GM10266 (cell line): Measurements from ENCODE around the gene AURKA.

Experiments
- DNase-seq: peaks from one replicate; pipeline ENCODE4 v3.0.0; 2012; ENCODE audit errors: extremely low spot score
- CTCF ChIP-seq: IDR thresholded peaks from 2 replicates; pipeline ENCODE4 v1.5.1; 2012; ENCODE audit warnings: mild to moderate bottlenecking, low read depth; ENCODE audit not compliant: control insufficient read depth, insufficient read depth; ENCODE audit errors: missing control alignments

Gene AURKA

GRCh38 chr20:56433221-56433879, 41.3 kb upstream of the AURKA start:
- no peak for TF ChIP-seq CTCF
- no peak for DNase-seq

- no peak for DNase-seq
- no peak for TF ChIP-seq CTCF
These were observed 39.5 kb upstream of the AURKA start for GRCh38 chr20:56431471-56431870.

GRCh38 chr20:56430957-56431356, 38.9 kb upstream of the AURKA start:
- DNase-seq = no peak
- TF ChIP-seq CTCF = no peak

- no peak for DNase-seq
- no peak for TF ChIP-seq CTCF
These were observed 38.4 kb upstream of the AURKA start for GRCh38 chr20:56430461-56430860.

GRCh38 chr20:56429941-56430340, 37.9 kb upstream of the AURKA start:
- no peak for DNase-seq

GRCh38 chr20:56429502-56429901, 37.5 kb upstream of the AURKA start:
- no peak for DNase-seq

More at GRCh38 chr20:56429941-56430340, 37.9 kb upstream of the AURKA start:
- TF ChIP-seq CTCF = no peak

More at GRCh38 chr20:56429502-56429901, 37.5 kb upstream of the AURKA start:
- TF ChIP-seq CTCF = no peak
